SU-DHL-6 (cell line): ENCODE results near the gene SLC9A6.

Experiments used
- H2AFZ ChIP-seq: fragments of 200-600 bp; sonication (generic); 2 replicates; pipeline ENCODE4 v1.6.1; 2014; ENCODE audit warnings: low read depth, mild to moderate bottlenecking, moderate library complexity, mixed read lengths, antibody characterized with exemption, low read length; ENCODE audit not compliant: severe bottlenecking
- H3F3A ChIP-seq: fragments of 200-600 bp; shearing (Covaris generic); 2 replicates; pipeline ENCODE4 v1.6.0; 2016; ENCODE audit warnings: antibody characterized with exemption, mild to moderate bottlenecking; ENCODE audit not compliant: insufficient read depth
- H3K27ac ChIP-seq: fragments of 200-600 bp; sonication (generic); 2 replicates; pipeline ENCODE4 v1.5.1; 2016; ENCODE audit warnings: low read depth, mild to moderate bottlenecking, low read length, moderate library complexity, mixed read lengths
- H3K27me3 ChIP-seq: fragments of 200-600 bp; sonication (generic), shearing (Covaris generic); 2 replicates; pipeline ENCODE4 v1.6.0; 2014; ENCODE audit warnings: mild to moderate bottlenecking, low read length
- H3K36me3 ChIP-seq: fragments of 200-600 bp; sonication (generic); 2 replicates; pipeline ENCODE4 v1.6.1; 2014; ENCODE audit warnings: mild to moderate bottlenecking, low read length, mixed read lengths
- H3K4me2 ChIP-seq: fragments of 300-600, 200-600 bp; shearing (Covaris generic), sonication (generic); 2 replicates; pipeline ENCODE4 v1.6.0; 2014; ENCODE audit warnings: low read length, low read depth, mild to moderate bottlenecking; ENCODE audit not compliant: poor library complexity, severe bottlenecking
- H3K4me3 ChIP-seq: fragments of 200-600 bp; sonication (generic); 2 replicates; pipeline ENCODE4 v1.5.1; 2014; ENCODE audit warnings: antibody characterized with exemption, low read length, mild to moderate bottlenecking, mixed read lengths; ENCODE audit not compliant: insufficient read depth, poor library complexity, severe bottlenecking
- H3K79me2 ChIP-seq: fragments of 200-600 bp; sonication (generic); 2 replicates; pipeline ENCODE4 v1.6.1; 2014; ENCODE audit warnings: mild to moderate bottlenecking, low read length, moderate library complexity; ENCODE audit not compliant: insufficient read depth
- H3K9ac ChIP-seq: fragments of 200-600 bp; sonication (generic); 2 replicates; pipeline ENCODE4 v1.7.0; 2014; ENCODE audit warnings: mild to moderate bottlenecking, low read length
- H3K9me2 ChIP-seq: fragments of 200-600 bp; sonication (generic); replicated peaks from 2 replicates; pipeline ENCODE4 v1.6.1; 2014; ENCODE audit warnings: low read length; ENCODE audit not compliant: insufficient read depth
- H3K9me3 ChIP-seq: fragments of 200-600 bp; sonication (generic); 2 replicates; pipeline ENCODE4 v1.6.1; 2014; ENCODE audit warnings: low read length, mixed read lengths; ENCODE audit not compliant: insufficient read depth
- H4K20me1 ChIP-seq: fragments of 200-600 bp; sonication (generic); 2 replicates; pipeline ENCODE4 v1.6.1; 2014; ENCODE audit warnings: low read depth, mild to moderate bottlenecking, antibody characterized with exemption, low read length, moderate library complexity, mixed read lengths
- EZH2phosphoT487 ChIP-seq: fragments of 200-600 bp; sonication (generic), shearing (Covaris generic); conservative IDR thresholded peaks from 2 replicates; pipeline ENCODE4 v1.6.1; 2018; ENCODE audit warnings: mild to moderate bottlenecking, antibody characterized with exemption, low read length, moderate library complexity, mixed read lengths
- TF ChIP-seq, protein P1 (sequence below): fragments of 200-600 bp; sonication (generic); IDR thresholded peaks from one replicate; pipeline ENCODE4 v1.5.1; 2017; ENCODE audit warnings: antibody characterized with exemption, mild to moderate bottlenecking, low read length, moderate library complexity; ENCODE audit not compliant: insufficient read depth, poor library complexity, severe bottlenecking

SLC9A6 gene

DNA sequence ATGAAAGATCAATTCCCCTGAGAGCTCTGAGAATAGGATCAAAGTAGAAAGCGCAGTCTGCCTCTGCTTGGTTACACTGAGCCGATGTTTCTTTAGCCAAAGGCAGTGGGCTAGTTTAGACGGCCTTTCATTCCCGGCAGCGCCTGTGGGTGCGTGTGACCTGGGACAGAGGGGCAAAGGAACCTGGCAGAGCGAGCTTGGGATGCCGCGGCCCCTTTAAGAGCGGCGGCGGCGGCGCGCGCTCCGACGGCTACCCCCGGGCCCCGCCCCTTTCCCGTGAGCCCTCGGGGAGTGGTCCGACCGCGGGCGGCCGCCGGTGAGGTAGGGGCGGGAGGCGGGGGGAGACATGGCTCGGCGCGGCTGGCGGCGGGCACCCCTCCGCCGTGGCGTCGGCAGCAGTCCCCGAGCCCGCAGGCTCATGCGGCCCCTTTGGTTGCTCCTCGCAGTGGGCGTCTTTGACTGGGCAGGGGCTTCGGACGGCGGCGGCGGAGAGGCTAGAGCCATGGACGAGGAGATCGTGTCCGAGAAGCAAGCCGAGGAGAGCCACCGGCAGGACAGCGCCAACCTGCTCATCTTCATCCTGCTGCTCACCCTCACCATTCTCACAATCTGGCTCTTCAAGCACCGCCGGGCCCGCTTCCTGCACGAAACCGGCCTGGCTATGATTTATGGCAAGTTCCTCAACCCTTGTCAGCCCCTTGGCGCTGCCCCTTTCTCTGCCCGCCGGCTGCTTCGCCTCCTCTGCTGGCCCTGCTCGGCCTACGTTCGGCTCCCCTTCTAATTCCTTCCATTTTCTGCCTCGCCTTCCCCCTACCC lies at the start of gene SLC9A6:
TSS of gene SLC9A6 (plus strand) at position 279 of the 816 bp plus-strand sequence. CDS start at position 503, 224 bp downstream.
- H3K9me3 ChIP-seq: no peaks in the 10 kb centered on the region
- H3K4me2 ChIP-seq: peak within 1 kb of the TSS; percentile 90
- no peaks in the 10 kb centered on the region for H3K9me2 ChIP-seq
- peak within 1 kb of the TSS; percentile 63 for H3K27ac ChIP-seq
- H3K36me3 ChIP-seq: no peaks in the 10 kb centered on the region
- H3K4me3 ChIP-seq: peak within 1 kb of the TSS; percentile 88
- H3K27me3 ChIP-seq: no peaks in the 10 kb centered on the region
- peak within 1 kb of the TSS; percentile 99 for H2AFZ ChIP-seq
- H3K9ac ChIP-seq: peak within 1 kb of the TSS; percentile 81
- no peaks in the 10 kb centered on the region for H4K20me1 ChIP-seq
- TF ChIP-seq, protein P1, sequence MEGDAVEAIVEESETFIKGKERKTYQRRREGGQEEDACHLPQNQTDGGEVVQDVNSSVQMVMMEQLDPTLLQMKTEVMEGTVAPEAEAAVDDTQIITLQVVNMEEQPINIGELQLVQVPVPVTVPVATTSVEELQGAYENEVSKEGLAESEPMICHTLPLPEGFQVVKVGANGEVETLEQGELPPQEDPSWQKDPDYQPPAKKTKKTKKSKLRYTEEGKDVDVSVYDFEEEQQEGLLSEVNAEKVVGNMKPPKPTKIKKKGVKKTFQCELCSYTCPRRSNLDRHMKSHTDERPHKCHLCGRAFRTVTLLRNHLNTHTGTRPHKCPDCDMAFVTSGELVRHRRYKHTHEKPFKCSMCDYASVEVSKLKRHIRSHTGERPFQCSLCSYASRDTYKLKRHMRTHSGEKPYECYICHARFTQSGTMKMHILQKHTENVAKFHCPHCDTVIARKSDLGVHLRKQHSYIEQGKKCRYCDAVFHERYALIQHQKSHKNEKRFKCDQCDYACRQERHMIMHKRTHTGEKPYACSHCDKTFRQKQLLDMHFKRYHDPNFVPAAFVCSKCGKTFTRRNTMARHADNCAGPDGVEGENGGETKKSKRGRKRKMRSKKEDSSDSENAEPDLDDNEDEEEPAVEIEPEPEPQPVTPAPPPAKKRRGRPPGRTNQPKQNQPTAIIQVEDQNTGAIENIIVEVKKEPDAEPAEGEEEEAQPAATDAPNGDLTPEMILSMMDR: no peak
- no peak for TF ChIP-seq EZH2phosphoT487
- peaks cover 48% of the 10 kb centered on the region for H3K79me2 ChIP-seq
- H3F3A ChIP-seq: no peaks in the 10 kb centered on the region

DNA sequence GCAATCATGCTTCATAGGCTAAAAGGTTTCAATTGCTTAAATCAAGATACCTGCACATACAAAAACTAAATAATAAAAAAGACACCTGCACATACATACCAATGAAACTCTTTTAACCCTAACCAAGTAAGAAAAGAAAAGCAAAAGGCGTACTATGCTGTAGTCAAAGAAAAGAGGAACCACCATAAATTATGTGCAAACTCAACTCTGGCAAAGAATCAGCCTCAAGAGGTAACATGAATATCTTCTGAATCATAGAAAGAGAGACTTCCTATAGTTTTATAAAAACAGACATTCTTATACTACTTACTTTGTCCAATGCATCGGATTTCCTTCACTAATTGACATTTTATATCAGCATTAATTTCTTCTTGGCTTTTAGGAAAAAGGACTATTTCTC lies 40.7 kb upstream of the SLC9A6 start:
- Histone ChIP-seq H3K36me3 (no peaks in the 10 kb centered on the region), H3K4me2 (no peak overlapping the region), H3K4me3 (no peak overlapping the region), H3K79me2 (no peaks in the 10 kb centered on the region), H3K9me2 (no peaks in the 10 kb centered on the region), H3K27me3 (no peaks in the 10 kb centered on the region), H4K20me1 (no peaks in the 10 kb centered on the region), H3K9me3 (no peaks in the 10 kb centered on the region), H3K9ac (no peak overlapping the region), H3K27ac (no peak overlapping the region), H2AFZ (no peak overlapping the region), H3F3A (no peaks in the 10 kb centered on the region)
- TF ChIP-seq, protein P1: no peak
- no peak for TF ChIP-seq EZH2phosphoT487

DNA sequence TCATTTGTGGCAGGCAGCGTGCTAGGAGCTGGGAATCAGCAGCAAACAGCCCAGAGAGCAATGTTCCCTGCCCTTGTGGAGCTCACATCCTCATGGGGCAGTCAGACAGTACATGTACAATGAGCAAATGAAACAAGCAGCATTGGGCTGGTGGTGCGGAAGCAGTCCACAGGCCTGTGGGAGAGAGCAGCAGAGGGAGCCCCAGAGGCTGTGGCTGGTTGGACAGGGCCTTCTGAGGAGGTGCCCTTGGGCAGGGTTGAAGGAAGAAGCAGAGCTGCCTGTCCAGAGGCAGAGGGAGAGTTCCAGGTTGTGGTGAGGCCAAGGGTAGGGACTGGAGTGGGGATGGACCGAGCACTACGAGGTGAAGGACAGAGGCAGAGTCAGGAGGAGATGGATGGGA lies 33.9 kb upstream of the SLC9A6 start:
- no peak for TF ChIP-seq EZH2phosphoT487
- TF ChIP-seq, protein P1: no peak
- H3K27me3 ChIP-seq: no peaks in the 10 kb centered on the region
- H3K79me2 ChIP-seq: no peaks in the 10 kb centered on the region
- no peaks in the 10 kb centered on the region for H3K36me3 ChIP-seq
- H3K27ac ChIP-seq: no peak overlapping the region
- no peak overlapping the region for H3K4me2 ChIP-seq
- no peaks in the 10 kb centered on the region for H3K9me2 ChIP-seq
- H3K9me3 ChIP-seq: no peaks in the 10 kb centered on the region
- H2AFZ ChIP-seq: no peak overlapping the region
- H4K20me1 ChIP-seq: no peaks in the 10 kb centered on the region
- H3F3A ChIP-seq: no peaks in the 10 kb centered on the region
- H3K4me3 ChIP-seq: no peak overlapping the region
- H3K9ac ChIP-seq: no peak overlapping the region
